Endothelial cell of umbilical vein (primary cell): ENCODE results near the gene VANGL1. TPM values are rescaled to one million over a fixed set of nuclear protein-coding genes. Genes with fewer than 3 reads are reported as not detected.

Source experiments
- BruUV-seq: library from RNA; stranded (reverse); fragments of 400-500 nt; replicated peaks from 2 replicates; lab custom pipeline; 2021; lab: Mats Ljungman, UMichigan
- CTCF ChIA-PET: fragments of 300-600, 350-600 bp; sonication (Branson Sonifier 250); formaldehyde crosslinking; loops from one replicate; lab custom pipeline; 2021; ENCODE audit warnings: antibody characterized with exemption, inconsistent platforms; lab: Charles Lee
- POLR2A ChIA-PET: fragments of 300-600, 350-600 bp; sonication (Branson Sonifier 250); formaldehyde crosslinking; loops from one replicate; lab custom pipeline; 2021; ENCODE audit warnings: antibody characterized with exemption, inconsistent platforms; lab: Charles Lee
- DNase-seq: peaks from one replicate; pipeline ENCODE4 v3.0.0-alpha.2; 2011; ENCODE audit warnings: low read depth, low spot score
- FAIRE-seq: peaks from 2 replicates; lab custom pipeline; 2011; peaks lifted over from hg19 to GRCh38; lab: Jason Lieb, UNC
- H2AFZ ChIP-seq: 2 replicates; pipeline ENCODE4 v1.6.0; 2012; ENCODE audit warnings: low read depth, low read length, control low read depth, inconsistent platforms
- H3K27ac ChIP-seq: 2 replicates; pipeline ENCODE4 v1.5.1; 2011; ENCODE audit warnings: low read depth, mild to moderate bottlenecking, control low read depth, low read length, moderate library complexity; ENCODE audit not compliant: insufficient read depth
- H3K27me3 ChIP-seq, 2 experiments: 2 replicates each; pipeline versions ENCODE4 v1.6.0 to v1.6.1; 2011; ENCODE audit warnings: low read length in 2 of 2, mixed read lengths in 1 of 2; ENCODE audit not compliant: control insufficient read depth in 2 of 2, insufficient read depth in 2 of 2
- H3K36me3 ChIP-seq, 2 experiments: 2 replicates in 1 of 2; 3 replicates in 1 of 2; pipeline ENCODE4 v1.5.1; 2011; ENCODE audit warnings: low read length in 2 of 2, mild to moderate bottlenecking in 1 of 2, moderate library complexity in 1 of 2; ENCODE audit not compliant: control insufficient read depth in 2 of 2, insufficient read depth in 2 of 2; ENCODE audit errors: extremely low read depth in 1 of 2
- H3K4me1 ChIP-seq: 3 replicates; pipeline ENCODE4 v1.5.1; 2011; ENCODE audit warnings: mild to moderate bottlenecking, low read length; ENCODE audit not compliant: control insufficient read depth, insufficient read depth; ENCODE audit errors: extremely low read depth
- H3K4me2 ChIP-seq: 2 replicates; pipeline ENCODE4 v1.6.1; 2011; ENCODE audit warnings: low read length, control low read depth, mixed read lengths; ENCODE audit not compliant: insufficient read depth
- H3K4me3 ChIP-seq, 3 experiments: fragments of 200-600 bp in 1 of 3; sonication (generic), shearing (Covaris generic) in 1 of 3; replicated peaks in 1 of 3; 2 replicates each; pipeline ENCODE4 v1.5.1; 2011 to 2016; ENCODE audit warnings: control low read depth in 3 of 3, low read length in 3 of 3, mild to moderate bottlenecking in 2 of 3, inconsistent platforms in 1 of 3, low read depth in 1 of 3, moderate library complexity in 1 of 3; ENCODE audit not compliant: insufficient read depth in 1 of 3
- H3K79me2 ChIP-seq: 2 replicates; pipeline ENCODE4 v1.6.0; 2012; ENCODE audit warnings: low read length, inconsistent platforms; ENCODE audit not compliant: control insufficient read depth, insufficient read depth
- H3K9ac ChIP-seq: replicated peaks from 2 replicates; pipeline ENCODE3; 2011; ENCODE audit warnings: low read length, control low read depth; ENCODE audit not compliant: insufficient read depth; ENCODE audit errors: extremely low read depth
- H3K9me1 ChIP-seq: replicated peaks from 3 replicates; pipeline ENCODE4 v1.6.0; 2011; ENCODE audit warnings: mild to moderate bottlenecking, low read length; ENCODE audit not compliant: control insufficient read depth, insufficient read depth; ENCODE audit errors: extremely low read depth
- H3K9me3 ChIP-seq: replicated peaks from 2 replicates; pipeline ENCODE4 v1.5.1; 2012; ENCODE audit warnings: low read length, inconsistent platforms; ENCODE audit not compliant: control insufficient read depth, insufficient read depth
- H4K20me1 ChIP-seq: replicated peaks from 2 replicates; pipeline ENCODE3; 2011; ENCODE audit warnings: mild to moderate bottlenecking, low read length; ENCODE audit not compliant: control insufficient read depth, insufficient read depth; ENCODE audit errors: extremely low read depth
- EZH2 ChIP-seq: IDR thresholded peaks from 2 replicates; pipeline ENCODE4 v1.6.1; 2012; ENCODE audit warnings: borderline replicate concordance, low read depth, mild to moderate bottlenecking, moderate library complexity, low read length, inconsistent platforms; ENCODE audit not compliant: severe bottlenecking
- FOS ChIP-seq: IDR thresholded peaks from 2 replicates; pipeline ENCODE4 v1.6.1; 2011; ENCODE audit warnings: mild to moderate bottlenecking, low read length, moderate library complexity, borderline replicate concordance; ENCODE audit not compliant: insufficient read depth
- GATA2 ChIP-seq: IDR thresholded peaks from 2 replicates; pipeline ENCODE4 v1.7.0; 2011; ENCODE audit warnings: low read depth, mild to moderate bottlenecking, moderate library complexity, mixed read lengths, low read length; ENCODE audit not compliant: insufficient read length, insufficient read depth
- JUN ChIP-seq: IDR thresholded peaks from 2 replicates; pipeline ENCODE4 v1.6.1; 2011; ENCODE audit warnings: borderline replicate concordance, low read depth; ENCODE audit not compliant: insufficient read length, insufficient read depth
- MYC ChIP-seq: IDR thresholded peaks from one replicate; pipeline ENCODE4 v1.6.1; 2011; ENCODE audit warnings: mild to moderate bottlenecking, low read depth, low read length
- POLR2A ChIP-seq: IDR thresholded peaks from 2 replicates; pipeline ENCODE4 v1.6.1; 2012; ENCODE audit warnings: low read depth, mild to moderate bottlenecking, control low read depth, low read length
- POLR2AphosphoS5 ChIP-seq: IDR thresholded peaks from 2 replicates; pipeline ENCODE4 v1.6.1; 2012; ENCODE audit warnings: low read depth, mild to moderate bottlenecking, control low read depth, low read length, moderate library complexity; ENCODE audit not compliant: insufficient read depth
- dilution Hi-C: fragments of 300-500 bp; cut with MboI; formaldehyde crosslinking; loops from one replicate; pipeline ENCODE4 v1.15.0; 2019; ENCODE audit warnings: low sequenced_read_pairs; ENCODE audit not compliant: extremely low pct_ligation_motif_present
- intact Hi-C: fragments of 100-400 bp; cut with micrococcal nuclease; formaldehyde crosslinking; loops from one replicate; pipeline ENCODE4 v1.10.0; 2022
- polyA plus RNA-seq, 4 experiments: library from polyadenylated mRNA; depleted of rRNA in 3 of 4; stranded (reverse) in 3 of 4; unstranded in 1 of 4; fragments of >200 nt; gene quantifications; 2 replicates each; pipeline versions ENCODE4 v1.2.1 to v1.2.3, GENCODE V29; 2011 to 2012; ENCODE audit warnings: missing spikeins in 1 of 4
- total RNA-seq: library from RNA; stranded (reverse); gene quantifications from 2 replicates; pipeline ENCODE4 v1.2.3, GENCODE V29; 2021
- TF ChIP-seq, protein P1 (sequence below): IDR thresholded peaks from 2 replicates; pipeline ENCODE4 v1.6.1; 2011; ENCODE audit not compliant: insufficient read depth, insufficient read length
- TF ChIP-seq, protein P2 (sequence below), 2 donors: IDR thresholded peaks; 1 replicate in 1 of 2; 2 replicates in 1 of 2; pipeline ENCODE4 v1.5.1; 2011; ENCODE audit warnings: low read length in 2 of 2, mild to moderate bottlenecking in 2 of 2, moderate library complexity in 2 of 2, control low read depth in 1 of 2, inconsistent platforms in 1 of 2, low read depth in 1 of 2; ENCODE audit not compliant: insufficient read depth in 1 of 2; ENCODE audit errors: extremely low read depth in 1 of 2

The VANGL1 gene
- total and polyA plus RNA-seq, 2 donors (not counting 3 experiments of a cell fraction or from before 2014, with no cell fraction given): 15.0 to 24.8 TPM

DNA sequence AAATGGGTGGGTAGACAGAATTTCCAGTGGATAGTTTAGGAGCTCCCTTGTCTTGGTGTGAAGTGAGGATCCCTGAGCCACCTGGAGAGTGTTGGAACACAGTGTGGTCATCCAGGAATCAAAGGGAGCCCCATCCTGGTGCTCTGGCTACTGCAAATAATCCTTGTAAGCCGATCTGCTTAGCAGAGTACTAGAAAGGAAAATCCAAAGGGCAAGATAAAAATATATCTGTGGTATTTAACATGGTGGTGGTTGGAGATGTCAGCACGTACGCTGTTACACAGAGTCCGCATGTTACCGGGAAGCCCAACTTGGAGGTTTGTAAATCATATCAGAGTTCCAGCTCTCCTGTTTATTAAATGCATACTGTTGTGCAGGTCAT lies 39.0 kb downstream of the VANGL1 start:
- no peak overlapping the region for H3K9ac ChIP-seq
- no peak overlapping the region for H3K4me3 ChIP-seq
- FAIRE-seq: no peak
- BruUV-seq: no TSS peak
- intact Hi-C loops: no loop called here
- H3K79me2 ChIP-seq: no peaks in the 10 kb centered on the region
- TF ChIP-seq, protein P1, sequence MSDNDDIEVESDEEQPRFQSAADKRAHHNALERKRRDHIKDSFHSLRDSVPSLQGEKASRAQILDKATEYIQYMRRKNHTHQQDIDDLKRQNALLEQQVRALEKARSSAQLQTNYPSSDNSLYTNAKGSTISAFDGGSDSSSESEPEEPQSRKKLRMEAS: no peak
- TF ChIP-seq FOS (no peak), POLR2A (no peak), JUN (no peak), EZH2 (no peak), MYC (no peak), POLR2AphosphoS5 (no peak), GATA2 (no peak)
- TF ChIP-seq, protein P2, sequence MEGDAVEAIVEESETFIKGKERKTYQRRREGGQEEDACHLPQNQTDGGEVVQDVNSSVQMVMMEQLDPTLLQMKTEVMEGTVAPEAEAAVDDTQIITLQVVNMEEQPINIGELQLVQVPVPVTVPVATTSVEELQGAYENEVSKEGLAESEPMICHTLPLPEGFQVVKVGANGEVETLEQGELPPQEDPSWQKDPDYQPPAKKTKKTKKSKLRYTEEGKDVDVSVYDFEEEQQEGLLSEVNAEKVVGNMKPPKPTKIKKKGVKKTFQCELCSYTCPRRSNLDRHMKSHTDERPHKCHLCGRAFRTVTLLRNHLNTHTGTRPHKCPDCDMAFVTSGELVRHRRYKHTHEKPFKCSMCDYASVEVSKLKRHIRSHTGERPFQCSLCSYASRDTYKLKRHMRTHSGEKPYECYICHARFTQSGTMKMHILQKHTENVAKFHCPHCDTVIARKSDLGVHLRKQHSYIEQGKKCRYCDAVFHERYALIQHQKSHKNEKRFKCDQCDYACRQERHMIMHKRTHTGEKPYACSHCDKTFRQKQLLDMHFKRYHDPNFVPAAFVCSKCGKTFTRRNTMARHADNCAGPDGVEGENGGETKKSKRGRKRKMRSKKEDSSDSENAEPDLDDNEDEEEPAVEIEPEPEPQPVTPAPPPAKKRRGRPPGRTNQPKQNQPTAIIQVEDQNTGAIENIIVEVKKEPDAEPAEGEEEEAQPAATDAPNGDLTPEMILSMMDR (IDR thresholded peaks at IDR 0.05; ENCODE audit: extremely low read depth in 1 of 2, insufficient read depth in 1 of 2, low read depth in 1 of 2, low read length in 2 of 2): no peak
- H3K4me2 ChIP-seq: no peak overlapping the region
- peaks cover 4 to 7% of the 10 kb centered on the region in 2 experiments for H3K36me3 ChIP-seq
- POLR2A ChIA-PET: no interaction called here
- no peaks in the 10 kb centered on the region for H4K20me1 ChIP-seq
- no peak overlapping the region for H2AFZ ChIP-seq
- no peaks in the 10 kb centered on the region for H3K9me3 ChIP-seq
- H3K9me1 ChIP-seq: no peaks in the 10 kb centered on the region
- dilution Hi-C loops: no loop called here
- CTCF ChIA-PET: interaction anchor here (1.5 kb wide), 1 partner anchor 26 kb away, joined by 6 read pairs; no protein-coding TSS in a partner anchor
- H3K4me1 ChIP-seq: no peaks in the 10 kb centered on the region
- H3K27ac ChIP-seq: no peak overlapping the region
- no peaks in the 10 kb centered on the region for H3K27me3 ChIP-seq
- DNase-seq: no peak
